GM12878 (cell line): Measurements from ENCODE around the gene AGGF1. TPM values are rescaled to one million over a fixed set of nuclear protein-coding genes. Genes with fewer than 3 reads are reported as not detected.

Experiments
- ATAC-seq: fragments of 200-7000 bp; cut with Tn5 transposase; 3 replicates; pipeline ENCODE4 v1.9.1; 2020; ENCODE audit warnings: mild to moderate bottlenecking, moderate library complexity
- BruUV-seq: library from RNA; stranded (reverse); fragments of 400-500 nt; replicated peaks from 2 replicates; lab custom pipeline; 2021; lab: Mats Ljungman, UMichigan
- CTCF ChIA-PET: fragments of 300-600 bp; sonication (Branson Sonifier 250); formaldehyde crosslinking; extraction: SDS; loops from one replicate; lab custom pipeline; 2021; ENCODE audit warnings: inconsistent platforms; lab: Yijun Ruan, JAX
- POLR2A ChIA-PET: fragments of 350-600 bp; formaldehyde crosslinking; extraction: SDS; loops from one replicate; lab custom pipeline; 2021; ENCODE audit warnings: inconsistent platforms; lab: Charles Lee
- RAD21 ChIA-PET: fragments of 300-600 bp; sonication (Branson Sonifier 250); formaldehyde crosslinking; loops from one replicate; lab custom pipeline; 2023; ENCODE audit warnings: antibody characterized with exemption; ENCODE audit not compliant: unreplicated experiment; lab: Charles Lee
- SMC1A ChIA-PET: fragments of 300-600 bp; sonication (Branson Sonifier 250); formaldehyde crosslinking; loops from one replicate; lab custom pipeline; 2023; ENCODE audit not compliant: unreplicated experiment, uncharacterized antibody; lab: Charles Lee
- DNase-seq: peaks from one replicate; pipeline ENCODE4 v3.0.0-alpha.2; 2011; ENCODE audit warnings: low read depth, low spot score
- FAIRE-seq: peaks from 3 replicates; lab custom pipeline; 2011; peaks lifted over from hg19 to GRCh38; lab: Jason Lieb, UNC
- H2AFZ ChIP-seq: 2 replicates; pipeline ENCODE4 v1.6.0; 2011; ENCODE audit warnings: low read depth, low read length, control low read depth; ENCODE audit not compliant: control insufficient read depth
- H3K27ac ChIP-seq: 2 replicates; pipeline ENCODE4 v1.5.1; 2011; ENCODE audit warnings: control low read depth; ENCODE audit not compliant: control insufficient read depth, insufficient read depth
- H3K27me3 ChIP-seq, 2 experiments: replicated peaks in 1 of 2; 2 replicates each; pipeline versions ENCODE4 v1.6.0 to v1.6.1; 2011; ENCODE audit warnings: low read length in 1 of 2; ENCODE audit not compliant: control insufficient read depth in 2 of 2, insufficient read depth in 2 of 2
- H3K36me3 ChIP-seq, 2 experiments: 2 replicates each; pipeline ENCODE4 v1.5.1; 2011; ENCODE audit warnings: low read length in 1 of 2; ENCODE audit not compliant: control insufficient read depth in 2 of 2, insufficient read depth in 2 of 2
- H3K4me1 ChIP-seq: 2 replicates; pipeline ENCODE4 v1.6.1; 2011; ENCODE audit warnings: mild to moderate bottlenecking, low read length, moderate library complexity, mixed read lengths; ENCODE audit not compliant: control insufficient read depth, insufficient read depth
- H3K4me2 ChIP-seq: 2 replicates; pipeline ENCODE4 v1.6.0; 2011; ENCODE audit warnings: control low read depth; ENCODE audit not compliant: control insufficient read depth, insufficient read depth
- H3K4me3 ChIP-seq: fragments of 200-600 bp; sonication (generic); 2 replicates; pipeline ENCODE4 v1.5.1; 2016
- H3K79me2 ChIP-seq: 2 replicates; pipeline ENCODE4 v1.6.0; 2011; ENCODE audit warnings: low read length; ENCODE audit not compliant: control insufficient read depth, insufficient read depth
- H3K9ac ChIP-seq: 2 replicates; pipeline ENCODE4 v1.8.0; 2011; ENCODE audit warnings: low read length, control low read depth, mixed read lengths; ENCODE audit not compliant: control insufficient read depth, insufficient read depth
- H3K9me3 ChIP-seq: replicated peaks from 3 replicates; pipeline ENCODE4 v1.5.1; 2011; ENCODE audit warnings: mild to moderate bottlenecking, low read length; ENCODE audit not compliant: control insufficient read depth, insufficient read depth
- H4K20me1 ChIP-seq: 2 replicates; pipeline ENCODE4 v1.6.0; 2011; ENCODE audit not compliant: control insufficient read depth, insufficient read depth
- ATF3 ChIP-seq: IDR thresholded peaks from 2 replicates; pipeline ENCODE4 v1.6.1; 2011; ENCODE audit warnings: low read depth, mild to moderate bottlenecking, low read length, moderate library complexity, borderline replicate concordance; ENCODE audit errors: extremely low read depth
- BACH1 ChIP-seq: fragments of 450-650 bp; IDR thresholded peaks from 2 replicates; pipeline ENCODE4 v1.6.1; 2017; ENCODE audit warnings: mild to moderate bottlenecking, borderline replicate concordance
- BCLAF1 ChIP-seq: fragments of 450-650 bp; IDR thresholded peaks from 2 replicates; pipeline ENCODE4 v1.6.1; 2017; ENCODE audit warnings: antibody characterized with exemption, mild to moderate bottlenecking, moderate library complexity
- CBFB ChIP-seq: IDR thresholded peaks from 2 replicates; pipeline ENCODE4 v1.6.1; 2016; ENCODE audit warnings: antibody characterized with exemption, low read depth
- CEBPB ChIP-seq, 2 experiments: fragments of 150-350 bp in 1 of 2; IDR thresholded peaks; 2 replicates each; pipeline ENCODE4 v1.6.1; 2012 to 2014; ENCODE audit warnings: low read depth in 2 of 2, low read length in 2 of 2, borderline replicate concordance in 1 of 2, inconsistent platforms in 1 of 2
- CREM ChIP-seq: IDR thresholded peaks from 2 replicates; pipeline ENCODE4 v1.6.1; 2014; ENCODE audit warnings: antibody characterized with exemption, low read depth
- DPF2 ChIP-seq: fragments of 450-650 bp; IDR thresholded peaks from 2 replicates; pipeline ENCODE4 v1.6.1; 2017; ENCODE audit warnings: mild to moderate bottlenecking
- EED ChIP-seq: sonication (generic); IDR thresholded peaks from 2 replicates; pipeline ENCODE4 v1.6.1; 2016; ENCODE audit warnings: antibody characterized with exemption, low read depth
- IKZF2 ChIP-seq, 2 experiments: fragments of 450-650 bp; IDR thresholded peaks; 2 replicates each; pipeline ENCODE4 v1.6.1; 2017; ENCODE audit warnings: mild to moderate bottlenecking in 2 of 2, moderate library complexity in 2 of 2
- IRF4 ChIP-seq: IDR thresholded peaks from 2 replicates; pipeline ENCODE4 v1.6.1; 2011; ENCODE audit warnings: low read depth, low read length
- NR2C1 ChIP-seq: fragments of 450-650 bp; IDR thresholded peaks from 2 replicates; pipeline ENCODE4 v1.6.1; 2017; ENCODE audit warnings: antibody characterized with exemption, mild to moderate bottlenecking, moderate library complexity
- PAX5 ChIP-seq: IDR thresholded peaks from 2 replicates; pipeline ENCODE4 v1.6.1; 2011; ENCODE audit warnings: low read depth, low read length, borderline replicate concordance
- RELA ChIP-seq: fragments of 450-650 bp; IDR thresholded peaks from 2 replicates; pipeline ENCODE4 v1.8.0; 2014; ENCODE audit warnings: borderline replicate concordance; ENCODE audit not compliant: partially characterized antibody
- SMARCA5 ChIP-seq: fragments of 450-650 bp; IDR thresholded peaks from 2 replicates; pipeline ENCODE4 v1.6.1; 2017; ENCODE audit warnings: mild to moderate bottlenecking
- SMC3 ChIP-seq: IDR thresholded peaks from 2 replicates; pipeline ENCODE4 v1.6.1; 2011; ENCODE audit warnings: low read length, improper control_type of control experiment, borderline replicate concordance
- TARDBP ChIP-seq: IDR thresholded peaks from 2 replicates; pipeline ENCODE4 v1.6.1; 2016; ENCODE audit warnings: borderline replicate concordance
- TCF3 ChIP-seq: IDR thresholded peaks from 2 replicates; pipeline ENCODE4 v1.6.1; 2012; ENCODE audit warnings: low read depth, mild to moderate bottlenecking, low read length, borderline replicate concordance; ENCODE audit not compliant: insufficient read depth
- USF2 ChIP-seq: IDR thresholded peaks from 2 replicates; pipeline ENCODE4 v1.6.1; 2011; ENCODE audit warnings: low read depth, low read length, improper control_type of control experiment, borderline replicate concordance
- ZNF217 ChIP-seq: fragments of 450-650 bp; IDR thresholded peaks from 2 replicates; pipeline ENCODE4 v1.6.1; 2017; ENCODE audit warnings: antibody characterized with exemption, mild to moderate bottlenecking
- WGBS: methylation state at CpG from one replicate; pipeline ENCODE4 v1.1.6; 2016; ENCODE audit warnings: low lambda C conversion rate; ENCODE audit not compliant: insufficient replicate concordance, insufficient coverage; ENCODE audit errors: missing lambda C conversion rate; 5-methylcytosine and 5-hydroxymethylcytosine counted together
- in situ Hi-C: fragments of 300-500 bp; cut with MboI; formaldehyde crosslinking; loops from 9 replicates; pipeline ENCODE4 v1.14.3; 2018; ENCODE audit warnings: mixed read lengths
- intact Hi-C: fragments of 100-400 bp; cut with micrococcal nuclease; formaldehyde crosslinking; loops from one replicate; pipeline ENCODE4 v1.14.2; 2022; ENCODE audit not compliant: unreplicated experiment
- polyA plus RNA-seq, 11 experiments: library from polyadenylated mRNA; depleted of rRNA in 4 of 11; unstranded in 6 of 11; stranded (reverse) in 5 of 11; fragments of >200 nt; fragmentation: Nextera tagmentation in 4 of 11; fragmentation: Illumina TruSeq in 1 of 11; extraction: Ambion mirVana in 4 of 11; extraction: Trizol in 1 of 11; gene quantifications; 1 replicate in 1 of 11; 2 replicates in 10 of 11; pipeline versions ENCODE4 v1.2.1 to v1.2.3, GENCODE V29; 2011 to 2016; ENCODE audit warnings: inconsistent platforms in 2 of 11, missing spikeins in 2 of 11, low read depth in 1 of 11
- total RNA-seq, 4 experiments: library from RNA; depleted of rRNA in 3 of 4; stranded (reverse); fragments of >200 nt in 3 of 4; fragmentation: Illumina TruSeq in 1 of 4; extraction: Trizol in 1 of 4; gene quantifications; 2 replicates each; pipeline versions ENCODE4 v1.2.1 to v1.2.3, GENCODE V29; 2013 to 2021

The AGGF1 gene
- total and polyA plus RNA-seq, 10 of the 15 experiments (the other 5 are each of a cell fraction or from before 2014, with no cell fraction given): 7.3 to 43.4 (median 20.2) TPM

- DNase-seq (peak; percentile 30), FAIRE-seq (peak; percentile 76), ATAC-seq (peak; percentile 88)
- Histone ChIP-seq H3K79me2 (no peaks in the 10 kb centered on the region), H4K20me1 (no peaks in the 10 kb centered on the region), H3K4me3 (peak within 1 kb of the TSS; percentile 75), H3K4me1 (0 out of 2 replicates have a peak, but pooled peaks cover 3% of the 10 kb centered on the region), H3K9ac (peak within 1 kb of the TSS; percentile 72), H3K9me3 (no peaks in the 10 kb centered on the region), H3K27me3 (no peaks in the 10 kb centered on the region), H2AFZ (peak within 1 kb of the TSS; percentile 91), H3K36me3 (no peaks in the 10 kb centered on the region), H3K4me2 (peak within 1 kb of the TSS; percentile 77), H3K27ac (peak within 1 kb of the TSS; percentile 62)
- ChIA-PET POLR2A (interaction anchor here (1.0 to 1.3 kb wide), 2 partner anchors 15 to 17 kb away, joined by 3 to 4 read pairs; no protein-coding TSS in a partner anchor), CTCF (interaction anchor here (0.5 to 1.8 kb wide), 12 partner anchors 9 to 471 kb away, joined by 3 to 8 read pairs (median 4); partner anchors contain the start of genes AGGF1 and WDR41), RAD21 (interaction anchor here (0.7 to 2.2 kb wide), 8 partner anchors 9 to 219 kb away, joined by 3 to 9 read pairs (median 4); partner anchors contain the start of gene AGGF1), SMC1A (interaction anchor here (0.7 to 3.0 kb wide), 9 partner anchors 9 to 406 kb away, joined by 3 to 10 read pairs (median 3); no protein-coding TSS in a partner anchor)
- 2% methylated on average over 61 of the region's 63 CpGs for WGBS
- in situ Hi-C loops: no loop called here
- intact Hi-C loops: loop anchor here (5.0 kb wide), 1 partner anchor 405 kb away; the partner anchor contains the start of gene WDR41
- TSS peak; percentile 82 for BruUV-seq
- TF ChIP-seq USF2 (peak; percentile 40), NR2C1 (peak; percentile 30; the same call in 1 of the 2 replicates), TARDBP (0 out of 2 replicates have a peak, but pooled peaks have one; percentile 9), CREM (peak; percentile 84), PAX5 (0 out of 2 replicates have a peak, but pooled peaks have one; percentile 2), SMARCA5 (peak; percentile 68), RELA (peak; percentile 5), IKZF2 (IDR thresholded peaks at IDR 0.05) (peak in 1 of 2 experiments; percentile 42; a peak in 2 of 4 replicates), DPF2 (peak; percentile 80), TCF3 (0 out of 2 replicates have a peak, but pooled peaks have one; percentile 23), ZNF217 (no peak), IRF4 (0 out of 2 replicates have a peak, but pooled peaks have one; percentile 21), EED (peak; percentile 9; the same call in 1 of the 2 replicates), BACH1 (peak; percentile 30; the same call in 1 of the 2 replicates), CEBPB (IDR thresholded peaks at IDR 0.05; ENCODE audit: borderline replicate concordance in 1 of 2, low read depth in 2 of 2, low read length in 2 of 2) (peak in 1 of 2 experiments; percentile 80; a peak in 1 of 4 replicates), ATF3 (0 out of 2 replicates have a peak, but pooled peaks have one; percentile 50), CBFB (peak; percentile 66), BCLAF1 (0 out of 2 replicates have a peak, but pooled peaks have one; percentile 10), SMC3 (no peak; the same call in 1 of the 2 replicates)
These were observed 56.7 kb downstream of the AGGF1 start, which contains the start of gene ZBED3 for GRCh38 chr5:77086689-77087483. Gene ZBED3 (minus strand): TSS chr5:77087285. CDS start chr5:77077878, 9,407 bp downstream.
